Measurements from ENCODE around the gene POLR3GL. TPM values are rescaled to one million over a fixed set of nuclear protein-coding genes. Genes with fewer than 3 reads are reported as not detected.

The POLR3GL gene
- total RNA-seq, 5 donors from 2014 or later (not counting 1 experiment from before 2014, with no cell fraction given): 30.9 to 41.7 (median 38.3) TPM

DNA sequence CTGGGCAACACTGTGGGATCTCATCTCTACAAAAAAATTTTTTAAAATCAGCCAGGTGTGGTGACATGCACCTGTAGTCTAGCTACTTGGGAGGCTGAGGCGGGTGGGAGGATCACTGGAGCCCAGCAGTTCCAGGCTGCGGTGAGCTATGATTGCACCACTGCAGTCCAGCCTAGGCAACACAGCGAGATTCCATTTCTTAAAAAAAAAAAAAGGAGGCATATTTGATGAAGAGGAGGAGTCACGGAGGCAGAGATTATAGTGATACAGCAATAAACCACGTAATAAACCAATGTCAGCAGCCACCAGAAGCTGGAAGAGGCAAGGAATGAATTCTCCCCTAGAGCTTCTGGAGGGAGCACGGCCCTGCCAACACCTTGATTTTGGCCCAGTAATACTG is 10.6 kb upstream of the POLR3GL start:
- H3K4me1 Mint-ChIP-seq: peaks cover 77 to 87% (median 79%) of the 10 kb centered on the region in 3 donors
- 100% methylated on average over 2 of the region's 6 CpGs for WGBS (ENCODE audit: insufficient coverage)
- H3K27ac Mint-ChIP-seq: peak overlapping the region in 1 of 2 donors; percentile 60
- Histone ChIP-seq H3K4me3 (ENCODE audit: control insufficient read depth in 1 of 2, extremely low read depth in 1 of 2, low read length in 1 of 2) (no peak overlapping the region), H3K9me3 (no peaks in the 10 kb centered on the region), H3K4me1 (ENCODE audit: control insufficient read depth in 1 of 2, extremely low read depth in 1 of 2, insufficient read depth in 2 of 2, low read length in 2 of 2) (peaks cover 30 to 42% of the 10 kb centered on the region in 2 experiments), H3K27ac (ENCODE audit: low read length) (no peak overlapping the region), H3K36me3 (ENCODE audit: control insufficient read depth in 2 of 2, extremely low read depth in 1 of 2, insufficient read depth in 1 of 2, low read length in 1 of 2) (peaks cover 3 to 26% of the 10 kb centered on the region in 2 donors), H3K27me3 (replicated peaks in 1 of 2; ENCODE audit: control insufficient read depth in 2 of 2, extremely low read depth in 1 of 2, insufficient read depth in 2 of 2, low read length in 1 of 2) (no peaks in the 10 kb centered on the region)
- DNase-seq (no peak), ATAC-seq (replicated peaks in 1 of 4) (no peak)
- H3K27me3 Mint-ChIP-seq: no peaks in the 10 kb centered on the region
- CTCF ChIA-PET: interaction anchor here in 1 of 2 donors (0.5 kb wide), 1 partner anchor 41 kb away, joined by 3 read pairs; no protein-coding TSS in a partner anchor
- peaks cover 24% of the 10 kb centered on the region for H3K36me3 Mint-ChIP-seq
- POLR2A ChIA-PET: interaction anchor here in 1 of 2 donors (0.8 kb wide), 1 partner anchor 32 kb away, joined by 3 read pairs; no protein-coding TSS in a partner anchor
- no peaks in the 10 kb centered on the region for H3K9me3 Mint-ChIP-seq
- H3K4me3 Mint-ChIP-seq: peak overlapping the region in 1 of 3 donors; percentile 25

DNA sequence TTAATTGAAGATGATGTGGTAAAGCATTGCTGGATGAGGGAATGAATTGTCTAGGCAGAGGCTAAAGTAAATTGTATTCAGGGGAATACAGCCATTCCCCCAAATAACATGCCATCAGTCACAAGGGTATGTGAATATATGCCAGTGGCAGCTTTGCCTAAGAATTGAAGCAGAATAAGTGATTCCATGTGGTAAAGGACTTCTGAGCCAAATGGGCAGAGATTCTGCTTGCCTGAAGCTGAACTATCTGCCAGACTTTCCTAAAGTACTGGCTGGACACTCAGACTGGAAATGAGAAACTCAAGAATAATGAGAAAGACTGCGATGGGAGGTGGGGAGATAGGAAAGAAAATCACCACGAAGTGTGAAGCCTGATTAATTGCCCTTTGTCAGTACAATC is 9.1 kb upstream of the POLR3GL start:
- peak overlapping the region; percentile 20 to 56 for H3K27ac Mint-ChIP-seq
- H3K9me3 Mint-ChIP-seq: no peaks in the 10 kb centered on the region
- POLR2A ChIA-PET: no interaction called here
- no CpG with 5 or more reads among the region's 2 CpGs for WGBS (ENCODE audit: insufficient coverage)
- DNase-seq (no peak), ATAC-seq (replicated peaks in 1 of 4) (no peak)
- H3K4me3 ChIP-seq (ENCODE audit: control insufficient read depth in 1 of 2, extremely low read depth in 1 of 2, low read length in 1 of 2): no peak overlapping the region
- H3K4me1 Mint-ChIP-seq: peaks cover 78 to 83% (median 78%) of the 10 kb centered on the region in 3 donors
- H3K36me3 Mint-ChIP-seq: peaks cover 16% of the 10 kb centered on the region
- H3K27me3 Mint-ChIP-seq: no peaks in the 10 kb centered on the region
- CTCF ChIA-PET: interaction anchor here in 1 of 2 donors (1.0 to 1.5 kb wide), 2 partner anchors 9 to 21 kb away, joined by 4 to 5 read pairs; partner anchors contain the start of genes ANKRD34A and POLR3GL
- no peaks in the 10 kb centered on the region for H3K9me3 ChIP-seq
- peaks cover 0 to 19% of the 10 kb centered on the region in 2 donors for H3K36me3 ChIP-seq (ENCODE audit: control insufficient read depth in 2 of 2, extremely low read depth in 1 of 2, insufficient read depth in 1 of 2, low read length in 1 of 2)
- H3K4me3 Mint-ChIP-seq: peak overlapping the region; percentile 22 to 90 (median 89)
- H3K27ac ChIP-seq (ENCODE audit: low read length): no peak overlapping the region
- peaks cover 37 to 46% of the 10 kb centered on the region in 2 experiments for H3K4me1 ChIP-seq (ENCODE audit: control insufficient read depth in 1 of 2, extremely low read depth in 1 of 2, insufficient read depth in 2 of 2, low read length in 2 of 2)
- H3K27me3 ChIP-seq (replicated peaks in 1 of 2; ENCODE audit: control insufficient read depth in 2 of 2, extremely low read depth in 1 of 2, insufficient read depth in 2 of 2, low read length in 1 of 2): no peaks in the 10 kb centered on the region

DNA sequence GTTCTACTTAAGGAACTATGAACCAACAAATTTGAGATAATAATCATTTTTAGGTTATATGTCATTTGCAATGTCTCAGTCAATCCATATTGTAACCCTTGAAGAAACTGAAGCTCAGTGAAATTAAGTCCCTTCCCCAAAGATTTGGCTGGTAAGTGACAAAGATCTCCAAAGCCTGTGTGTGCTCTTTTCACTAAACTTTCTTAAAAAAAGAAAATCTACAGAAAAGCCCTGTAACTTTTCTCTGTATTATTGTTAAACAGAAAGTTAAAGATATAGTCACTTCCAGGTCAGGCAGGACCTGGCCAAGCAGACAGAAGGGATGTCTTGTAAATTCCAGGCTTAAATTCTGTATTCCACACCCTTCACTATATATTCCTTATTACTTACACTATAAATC is 8.1 kb upstream of the POLR3GL start:
- no peaks in the 10 kb centered on the region for H3K27me3 ChIP-seq (replicated peaks in 1 of 2; ENCODE audit: control insufficient read depth in 2 of 2, extremely low read depth in 1 of 2, insufficient read depth in 2 of 2, low read length in 1 of 2)
- Mint-ChIP-seq H3K4me3 (peak overlapping the region; percentile 89 to 92 (median 90)), H3K27ac (peak overlapping the region; percentile 89 to 93), H3K27me3 (no peaks in the 10 kb centered on the region), H3K9me3 (no peaks in the 10 kb centered on the region), H3K4me1 (peaks cover 70 to 81% (median 71%) of the 10 kb centered on the region in 3 donors), H3K36me3 (peaks cover 14% of the 10 kb centered on the region)
- ATAC-seq (replicated peaks in 1 of 4) (no peak), DNase-seq (no peak)
- no peaks in the 10 kb centered on the region for H3K9me3 ChIP-seq
- H3K4me1 ChIP-seq (ENCODE audit: control insufficient read depth in 1 of 2, extremely low read depth in 1 of 2, insufficient read depth in 2 of 2, low read length in 2 of 2): peaks cover 40 to 47% of the 10 kb centered on the region in 2 experiments
- CTCF ChIA-PET: interaction anchor here (0.6 to 3.4 kb wide), 4 partner anchors 21 to 44 kb away, joined by 4 to 34 read pairs (median 12); partner anchors contain the start of gene RBM8A (in 1 of the 2)
- H3K27ac ChIP-seq (ENCODE audit: low read length): peak overlapping the region; percentile 84
- peak overlapping the region; percentile 80 to 84 for H3K4me3 ChIP-seq (ENCODE audit: control insufficient read depth in 1 of 2, extremely low read depth in 1 of 2, low read length in 1 of 2)
- POLR2A ChIA-PET: interaction anchor here in 1 of 2 donors (0.6 to 2.4 kb wide), 2 partner anchors 8 to 23 kb away, joined by 3 to 11 read pairs; partner anchors contain the start of gene POLR3GL
- H3K36me3 ChIP-seq (ENCODE audit: control insufficient read depth in 2 of 2, extremely low read depth in 1 of 2, insufficient read depth in 1 of 2, low read length in 1 of 2): peaks cover 0 to 14% of the 10 kb centered on the region in 2 donors

DNA sequence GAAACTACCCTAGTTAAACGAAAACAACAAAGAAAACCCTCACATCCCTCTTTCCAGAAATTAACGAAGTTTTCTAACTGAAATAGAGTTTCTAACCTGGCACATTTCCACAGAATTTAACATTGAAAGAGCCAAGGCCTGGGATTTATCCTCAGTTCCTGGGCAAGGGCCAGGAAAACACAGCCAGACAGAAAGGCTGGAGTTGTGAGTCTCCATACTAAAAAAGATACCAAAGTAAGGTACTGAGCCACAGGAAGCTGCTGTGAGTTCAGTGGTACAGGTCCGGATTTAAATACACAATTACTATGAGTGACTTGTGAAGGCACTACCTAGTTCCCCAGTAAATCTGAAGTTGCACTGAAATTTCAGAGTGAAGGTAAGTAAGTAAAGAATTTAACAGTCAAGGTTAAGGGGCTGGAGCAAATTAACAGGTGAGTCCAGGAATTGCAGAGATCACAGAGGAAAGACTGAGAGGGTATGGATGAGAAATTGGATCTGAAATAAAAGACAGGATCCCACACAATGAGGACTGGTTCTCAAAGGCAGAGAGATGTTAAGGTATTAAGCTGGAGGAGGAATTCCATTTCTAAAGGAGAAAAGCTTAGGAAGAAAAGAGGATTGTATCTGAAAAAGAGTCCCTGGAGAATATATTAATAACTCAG is 7.6 kb upstream of the POLR3GL start:
- no peaks in the 10 kb centered on the region for H3K9me3 Mint-ChIP-seq
- peaks cover 10% of the 10 kb centered on the region for H3K36me3 Mint-ChIP-seq
- peak overlapping the region; percentile 89 to 92 (median 90) for H3K4me3 Mint-ChIP-seq
- Histone ChIP-seq H3K4me1 (ENCODE audit: control insufficient read depth in 1 of 2, extremely low read depth in 1 of 2, insufficient read depth in 2 of 2, low read length in 2 of 2) (peaks cover 40 to 52% of the 10 kb centered on the region in 2 experiments), H3K4me3 (ENCODE audit: control insufficient read depth in 1 of 2, extremely low read depth in 1 of 2, low read length in 1 of 2) (peak overlapping the region; percentile 80 to 84), H3K27ac (ENCODE audit: low read length) (peak overlapping the region; percentile 84), H3K9me3 (no peaks in the 10 kb centered on the region), H3K27me3 (replicated peaks in 1 of 2; ENCODE audit: control insufficient read depth in 2 of 2, extremely low read depth in 1 of 2, insufficient read depth in 2 of 2, low read length in 1 of 2) (no peaks in the 10 kb centered on the region), H3K36me3 (ENCODE audit: control insufficient read depth in 2 of 2, extremely low read depth in 1 of 2, insufficient read depth in 1 of 2, low read length in 1 of 2) (peaks cover 0 to 9% of the 10 kb centered on the region in 2 donors)
- 0% methylated on average over 2 of the region's 3 CpGs for WGBS (ENCODE audit: insufficient coverage)
- ChIA-PET POLR2A (interaction anchor here (0.6 to 2.4 kb wide), 3 partner anchors 23 to 35 kb away, joined by 3 to 26 read pairs (median 11); partner anchors contain the start of gene RBM8A (in 1 of the 2)), CTCF (interaction anchor here in 1 of 2 donors (0.9 to 3.4 kb wide), 7 partner anchors 20 to 111 kb away, joined by 3 to 34 read pairs (median 8); partner anchors contain the start of genes NUDT17 and RBM8A)
- ATAC-seq (replicated peaks in 1 of 4): no peak
- no peaks in the 10 kb centered on the region for H3K27me3 Mint-ChIP-seq
- DNase-seq: peak in 1 of 35 experiments; percentile 44
- peaks cover 66 to 81% (median 71%) of the 10 kb centered on the region in 3 donors for H3K4me1 Mint-ChIP-seq
- peak overlapping the region; percentile 89 to 93 for H3K27ac Mint-ChIP-seq

DNA sequence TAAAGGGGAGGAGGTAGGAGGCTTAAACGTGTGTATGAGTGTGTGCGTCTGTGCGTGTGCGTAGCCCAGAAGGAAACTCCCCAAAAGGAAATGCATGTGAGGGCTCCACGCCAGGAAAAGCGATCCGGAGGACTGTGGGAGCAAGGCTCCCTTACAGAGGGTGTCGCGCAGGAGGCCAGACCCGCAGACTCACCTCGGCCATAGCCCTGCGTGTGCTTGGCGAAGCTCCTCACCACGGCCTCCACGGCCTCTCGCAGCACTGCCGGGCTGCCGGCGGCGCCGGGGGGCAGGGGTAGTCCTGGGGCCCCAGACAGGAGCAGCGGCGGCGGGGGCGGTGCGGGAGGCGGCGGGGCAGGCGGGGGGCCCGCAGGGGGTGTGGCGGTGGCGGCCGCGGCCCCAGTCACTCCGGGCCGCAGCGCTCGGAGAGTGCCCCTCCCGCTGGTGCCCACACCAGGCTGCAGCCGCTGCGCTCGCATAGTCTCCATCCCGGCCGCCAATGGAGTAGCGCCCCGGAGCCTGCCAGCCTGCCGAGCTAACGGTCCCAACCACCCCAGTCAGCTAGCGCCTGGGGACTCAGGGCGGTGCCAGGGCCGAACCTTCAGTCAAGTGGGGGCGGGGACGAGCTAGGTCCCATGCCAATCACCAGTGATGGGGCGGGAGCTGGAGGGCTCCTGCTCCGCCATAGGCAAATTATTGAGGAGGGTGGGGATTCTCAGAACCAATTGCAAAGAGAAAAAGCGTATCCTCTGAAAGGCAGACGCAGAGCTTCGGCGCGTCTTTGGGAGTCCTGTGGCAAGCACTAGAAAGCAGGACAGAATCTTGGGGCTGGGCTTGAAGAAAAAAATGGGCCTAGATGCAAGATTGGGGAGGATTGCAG is 6.8 kb upstream of the POLR3GL start, which contains the start of gene LIX1L:
Gene LIX1L, minus strand, starts transcription at position 575 of the 877 bp plus-strand sequence. Its CDS starts 90 bp downstream, at position 485.
- Histone ChIP-seq H3K9me3 (no peaks in the 10 kb centered on the region), H3K4me1 (ENCODE audit: control insufficient read depth in 1 of 2, extremely low read depth in 1 of 2, insufficient read depth in 2 of 2, low read length in 2 of 2) (peaks cover 43 to 57% of the 10 kb centered on the region in 2 experiments), H3K27ac (ENCODE audit: low read length) (peak within 1 kb of the TSS; percentile 84), H3K27me3 (replicated peaks in 1 of 2; ENCODE audit: control insufficient read depth in 2 of 2, extremely low read depth in 1 of 2, insufficient read depth in 2 of 2, low read length in 1 of 2) (no peaks in the 10 kb centered on the region), H3K4me3 (ENCODE audit: control insufficient read depth in 1 of 2, extremely low read depth in 1 of 2, low read length in 1 of 2) (peak within 1 kb of the TSS; percentile 80 to 84), H3K36me3 (ENCODE audit: control insufficient read depth in 2 of 2, extremely low read depth in 1 of 2, insufficient read depth in 1 of 2, low read length in 1 of 2) (peaks cover 0 to 7% of the 10 kb centered on the region in 2 donors)
- no peaks in the 10 kb centered on the region for H3K27me3 Mint-ChIP-seq
- peak within 1 kb of the TSS; percentile 89 to 92 (median 90) for H3K4me3 Mint-ChIP-seq
- under 1% methylated on average over 56 of the region's 60 CpGs for WGBS (ENCODE audit: insufficient coverage)
- DNase-seq (peak; percentile 86 to 97 (median 94)), ATAC-seq (replicated peaks in 1 of 4) (peak; percentile 88 to 90 (median 89))
- ChIA-PET POLR2A (interaction anchor here (0.6 to 2.4 kb wide), 15 partner anchors 11 to 98 kb away, joined by 3 to 26 read pairs (median 4); partner anchors contain the start of genes RBM8A (in 2 of the 2), TXNIP (in 2 of the 2) and PEX11B (in 1 of the 2)), CTCF (interaction anchor here in 1 of 2 donors (0.5 to 3.4 kb wide), 17 partner anchors 9 to 112 kb away, joined by 3 to 34 read pairs (median 4); partner anchors contain the start of genes ANKRD35, NUDT17, PEX11B and PIAS3)
- peaks cover 10% of the 10 kb centered on the region for H3K36me3 Mint-ChIP-seq
- peaks cover 66 to 82% (median 71%) of the 10 kb centered on the region in 3 donors for H3K4me1 Mint-ChIP-seq
- H3K9me3 Mint-ChIP-seq: no peaks in the 10 kb centered on the region
- peak within 1 kb of the TSS; percentile 89 to 95 for H3K27ac Mint-ChIP-seq
